HG03342 (cell line): ENCODE results near the gene ANO7.

ENCODE experiments used
- ATAC-seq: cut with Tn5 transposase; IDR thresholded peaks from one replicate; pipeline ENCODE4 v1.9.1; 2021; ENCODE audit warnings: mild to moderate bottlenecking, moderate library complexity; ENCODE audit not compliant: unreplicated experiment

The ANO7 gene

DNA sequence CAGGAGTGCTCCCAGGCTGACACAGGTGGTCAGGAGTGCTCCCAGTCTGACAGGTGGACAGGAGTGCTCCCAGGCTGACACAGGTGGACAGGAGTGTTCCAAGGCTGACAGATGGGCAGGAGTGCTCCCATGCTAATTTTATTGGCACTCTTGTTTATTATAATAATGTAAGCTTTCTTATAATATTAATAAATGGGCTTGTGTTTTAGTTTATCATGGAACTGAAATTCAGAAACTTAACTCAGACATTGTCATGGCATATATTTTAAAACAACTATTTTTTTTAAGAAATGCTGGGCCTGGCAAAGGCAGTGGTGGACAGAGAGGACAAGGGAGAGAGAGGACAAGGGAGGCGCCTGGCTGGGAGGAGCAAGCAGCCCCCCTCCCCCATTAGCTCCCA is 18.7 kb downstream of the ANO7 start:
- no peak for ATAC-seq

DNA sequence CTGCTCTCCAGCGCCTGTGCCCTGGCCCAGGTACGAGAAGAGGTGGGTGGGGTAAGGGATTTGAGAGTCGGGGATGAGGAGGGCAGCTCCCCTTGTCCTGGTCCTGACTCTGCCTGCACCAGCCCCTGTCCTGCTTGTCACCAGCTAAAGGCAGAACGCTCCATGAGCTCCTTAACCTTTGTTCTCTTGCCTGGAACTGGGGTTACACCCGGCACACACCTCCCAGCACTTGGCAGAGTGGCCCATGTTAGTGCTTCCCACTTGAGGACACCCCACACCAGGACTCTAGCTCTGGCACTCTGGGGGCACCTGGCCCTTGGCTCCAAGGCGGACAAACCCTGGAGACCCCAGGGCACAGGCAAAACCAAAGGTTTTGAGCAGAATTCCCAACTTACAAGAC is 19.2 kb downstream of the ANO7 start:
- no peak for ATAC-seq

DNA sequence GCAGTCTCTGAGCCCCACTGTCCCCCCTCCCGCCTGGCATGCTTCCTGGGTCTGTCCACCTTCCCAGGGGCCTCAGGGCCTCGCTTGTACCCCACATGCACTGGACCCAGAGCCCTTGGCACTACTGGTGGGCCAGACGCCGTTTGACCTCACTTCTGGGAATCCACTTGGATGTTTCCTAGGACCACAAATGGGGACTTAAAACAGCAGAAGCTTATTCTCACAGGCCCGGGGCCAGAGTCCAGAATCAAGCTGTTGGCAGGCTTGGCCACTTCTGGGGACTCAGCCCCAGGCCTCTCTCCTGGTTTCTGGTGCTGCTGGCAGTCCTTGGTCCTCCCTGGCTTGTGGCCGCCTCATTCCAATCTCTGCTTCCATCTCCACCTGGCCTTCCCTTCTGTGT is 19.6 kb downstream of the ANO7 start:
- no peak for ATAC-seq

DNA sequence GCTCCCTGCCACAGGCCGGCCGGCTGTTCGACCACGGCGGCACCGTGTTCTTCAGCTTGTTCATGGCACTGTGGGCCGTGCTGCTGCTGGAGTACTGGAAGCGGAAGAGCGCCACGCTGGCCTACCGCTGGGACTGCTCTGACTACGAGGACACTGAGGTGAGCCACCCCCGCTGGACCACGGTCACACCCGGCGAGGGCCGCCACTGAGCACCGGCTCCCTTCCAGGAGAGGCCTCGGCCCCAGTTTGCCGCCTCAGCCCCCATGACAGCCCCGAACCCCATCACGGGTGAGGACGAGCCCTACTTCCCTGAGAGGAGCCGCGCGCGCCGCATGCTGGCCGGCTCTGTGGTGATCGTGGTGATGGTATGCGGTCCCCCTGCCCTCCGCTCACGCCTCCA is 20.8 kb downstream of the ANO7 start:
- ATAC-seq: no peak

DNA sequence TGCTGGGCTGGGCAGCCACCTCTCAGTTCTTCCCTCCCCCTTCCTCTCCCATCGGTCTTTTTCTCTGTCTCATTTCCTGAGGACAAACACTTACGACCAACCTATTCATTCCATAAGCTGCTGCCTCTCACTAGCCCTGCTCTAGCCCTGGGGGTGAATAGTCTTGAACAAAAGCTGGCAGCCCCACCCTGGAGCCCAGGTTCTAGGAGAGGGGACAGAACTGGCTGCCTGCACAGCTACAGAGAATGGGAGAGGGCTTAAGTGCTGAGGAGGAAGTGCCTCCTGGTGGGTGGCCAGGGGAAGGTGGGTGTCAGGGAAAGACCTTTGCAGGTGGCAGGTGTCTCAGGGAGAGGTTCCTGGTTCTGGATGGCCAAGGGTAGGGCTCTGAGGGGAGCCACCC is 22.8 kb downstream of the ANO7 start:
- no peak for ATAC-seq

DNA sequence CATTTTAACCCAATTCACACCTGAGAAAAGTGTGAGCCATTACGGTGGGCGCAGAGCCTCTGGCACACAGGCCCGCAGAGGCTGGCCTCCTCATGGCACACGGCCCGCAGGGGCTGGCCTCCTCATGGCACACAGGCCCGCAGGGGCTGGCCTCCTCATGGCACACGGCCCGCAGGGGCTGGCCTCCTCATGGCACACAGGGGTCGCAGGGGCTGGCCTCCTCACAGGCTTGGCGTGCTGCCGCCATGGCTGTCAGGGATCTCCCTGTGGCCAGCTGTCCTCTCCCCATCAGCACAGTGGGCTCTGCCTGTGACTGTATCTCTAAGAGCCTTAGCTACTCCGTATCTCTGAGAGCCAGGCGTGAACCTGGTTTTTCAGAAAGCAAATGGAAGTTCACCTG is 24.6 kb downstream of the ANO7 start:
- ATAC-seq: no peak

DNA sequence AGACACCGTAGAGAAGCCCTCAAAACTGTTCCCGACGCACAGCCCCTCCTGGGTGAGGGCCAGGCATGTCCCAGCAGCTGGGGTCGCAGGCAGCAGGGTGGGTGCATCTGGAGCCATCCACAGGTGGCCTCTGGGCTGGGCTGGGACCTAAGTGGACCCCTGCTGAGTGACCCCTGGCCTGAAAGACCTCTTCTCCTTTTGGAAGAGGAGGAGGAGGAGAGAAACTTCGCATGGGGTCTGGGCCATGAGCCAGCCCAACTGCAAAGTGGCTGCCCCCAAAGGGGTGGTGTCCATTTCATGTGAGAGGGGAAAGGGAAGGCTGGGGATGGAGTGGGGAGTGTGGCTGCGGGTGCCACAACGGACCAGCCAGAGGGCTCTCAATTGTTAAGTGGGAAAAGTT is 25.1 kb downstream of the ANO7 start:
- ATAC-seq: no peak

DNA sequence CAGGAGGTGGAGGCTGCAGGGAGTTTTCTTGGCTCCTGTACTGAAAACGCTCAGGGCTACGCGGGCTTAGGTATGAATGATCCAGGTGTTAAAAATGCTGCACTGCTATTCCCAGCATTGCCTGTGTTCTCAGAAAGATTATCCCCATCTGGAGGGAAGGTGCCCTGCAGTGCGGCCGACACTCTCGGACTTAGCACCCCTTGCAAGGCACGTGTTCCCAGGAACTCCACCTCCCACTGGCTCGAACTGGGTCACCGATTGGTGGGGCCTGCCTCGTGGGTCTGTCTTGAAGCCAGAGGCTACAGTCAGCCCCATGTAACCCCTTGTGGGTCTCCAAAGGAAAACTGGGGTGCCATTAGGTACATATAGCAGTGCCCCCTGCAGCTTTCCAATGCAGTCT is 25.7 kb downstream of the ANO7 start:
- ATAC-seq: no peak

DNA sequence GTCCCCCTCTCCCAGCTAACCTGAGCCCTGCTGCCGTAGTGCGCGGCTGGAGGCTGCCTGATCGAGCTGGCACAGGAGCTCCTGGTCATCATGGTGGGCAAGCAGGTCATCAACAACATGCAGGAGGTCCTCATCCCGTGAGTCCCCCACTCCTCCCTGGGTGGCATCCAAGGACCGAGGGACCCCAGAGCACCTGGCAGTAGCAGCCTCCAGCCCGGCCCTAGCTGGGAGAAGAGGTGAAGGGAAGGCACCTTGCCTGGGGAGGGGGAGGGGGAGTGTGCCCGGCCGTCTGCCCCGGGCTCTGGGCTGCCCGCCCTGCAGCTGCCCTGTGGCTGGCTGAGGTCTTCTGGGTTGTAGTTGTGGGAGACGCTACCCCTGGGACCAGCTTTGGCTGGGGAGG is 26.3 kb downstream of the ANO7 start:
- no peak for ATAC-seq

DNA sequence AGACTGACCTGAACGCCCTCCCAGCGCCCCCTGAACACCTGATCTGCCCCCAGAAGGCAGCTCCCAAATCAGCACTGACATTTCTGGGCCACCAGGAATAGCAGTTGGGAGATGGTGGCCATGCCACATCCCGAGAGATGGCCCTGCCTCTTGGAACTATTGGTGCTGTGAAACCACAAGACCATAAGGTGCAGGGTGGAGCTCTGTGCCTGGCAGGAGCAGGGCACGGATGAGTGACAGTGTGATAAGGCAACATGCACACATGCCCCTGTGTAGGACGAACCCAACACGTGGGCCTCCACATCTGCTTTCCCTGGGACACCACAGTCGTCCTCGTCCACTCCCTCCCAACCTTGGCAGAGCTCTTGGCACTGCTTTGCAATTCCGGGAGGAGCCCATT is 26.9 kb downstream of the ANO7 start:
- ATAC-seq: no peak

DNA sequence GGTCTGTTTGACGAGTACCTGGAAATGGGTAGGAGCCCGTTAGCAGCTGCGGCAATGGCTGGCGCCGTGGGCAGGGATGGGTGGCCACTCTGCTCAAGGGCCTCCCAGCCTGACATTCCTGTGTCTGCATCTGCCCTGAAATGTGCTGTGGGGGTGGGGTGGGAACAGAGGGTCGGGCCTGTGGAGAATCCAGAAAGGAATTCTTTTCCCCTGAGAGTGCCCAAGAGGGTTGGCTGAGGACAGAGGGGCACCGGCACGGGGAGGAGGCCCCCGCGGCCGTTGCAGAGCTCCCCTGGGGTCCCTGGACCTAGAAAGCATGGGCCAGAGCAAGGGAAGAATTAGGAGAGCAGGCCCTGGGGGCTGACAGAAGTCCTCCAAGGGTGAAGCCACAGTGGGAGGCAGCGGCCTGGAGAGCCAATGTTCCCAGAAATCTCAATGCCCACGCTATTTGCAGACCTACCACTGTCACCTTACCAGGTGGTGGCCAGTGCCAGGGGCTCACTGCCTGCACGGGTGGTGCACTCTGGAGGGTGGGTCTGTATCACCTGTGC is 27.8 kb downstream of the ANO7 start:
- no peak for ATAC-seq

DNA sequence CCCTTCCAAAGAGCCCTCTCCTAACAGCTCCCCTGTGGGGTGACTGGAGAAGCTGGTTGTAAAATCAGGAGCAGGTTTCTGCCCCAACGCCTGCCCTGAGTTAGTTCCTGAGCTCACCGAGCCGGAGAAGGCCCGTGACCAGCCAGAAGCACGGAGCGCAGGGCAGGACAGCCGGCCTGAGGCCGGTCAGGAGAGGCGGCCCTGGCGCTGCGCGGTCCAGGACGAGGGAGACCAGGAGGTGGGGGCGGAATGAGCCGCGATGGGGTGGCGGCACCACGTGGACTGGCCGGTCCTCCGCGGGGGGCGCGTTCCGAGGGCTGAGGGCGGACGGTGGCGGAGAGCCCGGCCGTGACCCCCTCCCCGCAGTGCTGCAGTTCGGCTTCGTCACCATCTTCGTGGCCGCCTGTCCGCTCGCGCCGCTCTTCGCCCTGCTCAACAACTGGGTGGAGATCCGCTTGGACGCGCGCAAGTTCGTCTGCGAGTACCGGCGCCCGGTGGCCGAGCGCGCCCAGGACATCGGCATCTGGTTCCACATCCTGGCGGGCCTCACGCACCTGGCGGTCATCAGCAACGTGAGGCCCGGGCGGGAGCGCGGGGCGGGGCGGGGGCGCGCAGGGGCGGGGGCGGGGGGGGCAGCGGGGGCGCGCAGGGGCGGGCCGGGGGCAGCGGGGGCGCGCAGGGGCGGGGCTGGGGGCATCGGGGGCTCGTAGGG is 29.0 kb downstream of the ANO7 start:
- peak; percentile 49 for ATAC-seq

DNA sequence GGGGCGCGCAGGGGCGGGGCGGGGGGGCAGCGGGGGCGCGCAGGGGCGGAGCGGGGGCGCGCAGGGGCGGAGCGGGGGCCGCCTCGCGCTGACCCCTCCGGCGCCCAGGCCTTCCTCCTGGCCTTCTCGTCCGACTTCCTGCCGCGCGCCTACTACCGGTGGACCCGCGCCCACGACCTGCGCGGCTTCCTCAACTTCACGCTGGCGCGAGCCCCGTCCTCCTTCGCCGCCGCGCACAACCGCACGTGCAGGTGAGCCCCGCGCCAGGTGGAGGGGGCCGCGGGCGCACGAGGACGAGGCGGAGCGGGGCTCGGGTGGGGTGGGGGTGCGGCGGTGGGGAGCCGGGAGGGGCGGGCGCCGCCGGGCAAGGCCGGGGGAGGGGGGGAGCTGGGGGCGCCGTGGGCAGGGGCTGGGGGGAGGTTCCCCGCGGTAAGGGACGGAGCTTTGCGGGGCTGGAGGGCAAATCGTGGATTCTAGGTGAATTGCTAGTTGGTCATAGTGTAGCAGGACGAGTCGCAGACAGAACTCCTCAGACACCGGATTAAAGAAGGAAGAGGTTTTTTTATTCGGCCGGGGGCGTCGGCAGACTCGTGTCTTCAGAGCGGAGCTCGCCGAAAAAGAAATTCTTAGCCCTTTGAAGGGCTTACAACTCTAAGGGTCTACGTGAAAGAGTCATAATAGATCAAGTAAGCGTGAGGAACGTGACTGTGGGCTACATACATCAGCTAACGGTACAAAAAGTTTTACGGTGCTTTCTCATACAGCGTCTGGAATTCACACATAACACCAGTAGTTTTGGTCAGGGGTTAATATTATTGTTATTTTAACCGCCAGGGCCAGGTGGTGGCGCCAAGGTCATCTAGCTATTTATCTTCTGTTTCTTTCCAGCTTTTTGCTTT is 29.9 kb downstream of the ANO7 start:
- no peak for ATAC-seq

DNA sequence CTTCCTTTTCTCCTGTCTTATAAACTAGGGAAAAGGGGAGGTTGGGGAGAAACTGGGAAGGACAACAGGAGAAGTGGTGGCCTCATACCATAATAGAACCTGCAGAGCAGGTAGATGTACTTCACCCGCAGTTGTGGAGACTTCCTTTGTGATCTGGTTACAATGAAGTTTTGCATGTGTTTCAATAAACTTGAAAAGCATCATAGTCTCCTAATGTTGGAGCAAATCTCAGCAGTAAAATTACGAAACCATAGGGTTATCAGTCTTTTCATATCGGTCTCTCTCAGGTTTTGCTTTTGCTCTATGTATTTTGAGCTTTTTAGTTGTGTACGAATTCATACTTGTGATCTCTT is 30.5 kb downstream of the ANO7 start:
- ATAC-seq: no peak

DNA sequence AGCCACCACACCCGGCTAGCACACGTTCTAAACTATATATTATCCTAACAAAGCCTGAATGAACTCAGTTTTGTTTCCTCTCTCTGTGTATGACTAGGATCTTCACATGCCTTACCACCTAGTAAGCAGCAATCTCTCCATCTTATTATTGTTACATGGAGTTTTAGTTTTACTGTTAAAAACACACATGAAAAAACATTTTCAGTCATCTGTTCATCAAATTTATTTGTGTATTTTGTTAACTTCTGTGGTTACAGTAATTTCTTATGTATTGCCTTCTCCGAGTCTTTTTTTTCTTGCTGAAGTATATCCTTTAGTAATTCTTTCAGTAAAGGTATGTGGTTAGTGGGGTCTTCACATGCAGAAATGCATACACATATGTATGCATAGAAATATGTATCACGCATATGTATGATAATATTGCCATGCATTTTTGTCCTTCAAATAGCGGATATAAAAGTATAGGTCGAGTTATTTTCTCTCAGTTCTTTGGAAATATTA is 31.4 kb downstream of the ANO7 start:
- ATAC-seq: no peak

DNA sequence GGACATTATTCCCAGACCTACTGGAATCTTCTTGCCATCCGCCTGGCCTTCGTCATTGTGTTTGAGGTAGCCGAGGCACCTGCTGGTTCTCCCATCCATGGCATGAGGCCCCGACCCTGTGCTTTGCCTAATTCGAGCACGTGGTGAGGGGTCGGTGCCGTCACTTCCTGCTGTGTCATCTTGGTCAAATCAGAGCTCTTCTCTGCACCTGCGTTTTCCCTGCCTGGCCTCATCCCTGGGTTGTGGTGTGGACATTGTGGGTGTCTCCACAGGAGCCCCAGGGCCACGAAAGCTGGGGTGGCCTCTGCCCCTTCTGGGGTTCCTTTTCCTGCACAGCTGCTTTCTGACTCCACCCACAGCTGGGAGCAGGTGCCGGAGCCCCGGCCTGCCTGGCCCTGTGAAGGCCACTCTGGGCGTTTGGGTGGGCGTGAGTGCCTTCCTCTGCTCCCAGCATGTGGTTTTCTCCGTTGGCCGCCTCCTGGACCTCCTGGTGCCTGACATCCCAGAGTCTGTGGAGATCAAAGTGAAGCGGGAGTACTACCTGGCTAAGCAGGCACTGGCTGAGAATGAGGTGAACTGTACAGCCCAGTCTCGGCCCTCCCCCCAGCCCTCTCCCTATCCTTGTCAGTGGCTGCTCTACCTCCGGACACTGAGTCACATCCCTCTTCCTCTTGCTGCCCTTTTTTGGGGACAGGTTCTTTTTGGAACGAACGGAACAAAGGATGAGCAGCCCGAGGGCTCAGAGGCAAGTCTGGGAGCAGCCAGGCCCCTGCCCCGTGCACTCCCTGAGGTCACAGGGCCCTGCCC is 34.9 kb downstream of the ANO7 start:
- ATAC-seq: no peak

DNA sequence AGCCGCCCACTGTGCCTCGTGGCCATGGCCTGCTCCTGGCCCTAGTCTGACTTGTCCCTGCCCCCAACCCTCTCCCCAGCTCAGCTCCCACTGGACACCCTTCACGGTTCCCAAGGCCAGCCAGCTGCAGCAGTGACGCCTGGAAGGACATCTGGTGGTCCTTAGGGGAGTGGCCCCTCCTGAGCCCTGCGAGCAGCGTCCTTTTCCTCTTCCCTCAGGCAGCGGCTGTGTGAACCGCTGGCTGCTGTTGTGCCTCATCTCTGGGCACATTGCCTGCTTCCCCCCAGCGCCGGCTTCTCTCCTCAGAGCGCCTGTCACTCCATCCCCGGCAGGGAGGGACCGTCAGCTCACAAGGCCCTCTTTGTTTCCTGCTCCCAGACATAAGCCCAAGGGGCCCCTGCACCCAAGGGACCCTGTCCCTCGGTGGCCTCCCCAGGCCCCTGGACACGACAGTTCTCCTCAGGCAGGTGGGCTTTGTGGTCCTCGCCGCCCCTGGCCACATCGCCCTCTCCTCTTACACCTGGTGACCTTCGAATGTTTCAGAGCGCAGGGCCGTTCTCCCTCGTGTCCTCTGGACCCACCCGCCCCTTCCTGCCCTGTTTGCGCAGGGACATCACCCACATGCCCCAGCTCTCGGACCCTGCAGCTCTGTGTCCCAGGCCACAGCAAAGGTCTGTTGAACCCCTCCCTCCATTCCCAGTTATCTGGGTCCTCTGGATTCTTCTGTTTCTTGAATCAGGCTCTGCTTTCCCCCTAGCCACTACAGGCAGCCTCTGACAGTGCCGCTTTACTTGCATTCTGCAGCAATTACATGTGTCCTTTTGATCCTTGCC is 35.8 kb downstream of the ANO7 start:
- no peak for ATAC-seq

DNA sequence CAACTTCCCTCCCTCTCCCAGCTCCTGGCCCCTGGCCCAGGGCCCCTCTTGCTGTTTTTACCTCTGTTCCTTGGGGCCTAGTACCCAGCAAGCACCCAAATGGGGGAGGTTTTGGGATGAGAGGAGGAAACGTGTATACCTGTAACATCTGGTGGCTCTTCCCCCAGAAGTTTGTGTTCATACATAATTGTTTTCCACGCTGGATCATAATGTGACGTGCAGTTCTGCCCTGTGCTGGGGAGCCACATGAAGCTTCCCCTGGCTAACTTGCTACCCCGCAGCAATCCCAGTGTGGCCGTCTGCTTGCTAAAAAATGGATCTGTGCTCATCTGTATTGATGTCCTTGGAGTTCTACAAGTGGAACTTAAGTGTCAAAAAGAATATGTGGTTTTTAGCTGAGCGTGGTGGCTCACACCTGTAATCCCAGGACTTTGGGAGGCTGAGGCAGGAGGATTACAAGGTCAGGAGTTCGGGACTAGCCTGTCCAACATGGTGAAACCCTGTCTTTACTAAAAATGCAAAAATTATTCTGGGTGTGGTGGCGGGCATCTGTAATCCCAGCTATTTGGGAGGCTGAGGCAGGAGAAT is 36.5 kb downstream of the ANO7 start:
- no peak for ATAC-seq

DNA sequence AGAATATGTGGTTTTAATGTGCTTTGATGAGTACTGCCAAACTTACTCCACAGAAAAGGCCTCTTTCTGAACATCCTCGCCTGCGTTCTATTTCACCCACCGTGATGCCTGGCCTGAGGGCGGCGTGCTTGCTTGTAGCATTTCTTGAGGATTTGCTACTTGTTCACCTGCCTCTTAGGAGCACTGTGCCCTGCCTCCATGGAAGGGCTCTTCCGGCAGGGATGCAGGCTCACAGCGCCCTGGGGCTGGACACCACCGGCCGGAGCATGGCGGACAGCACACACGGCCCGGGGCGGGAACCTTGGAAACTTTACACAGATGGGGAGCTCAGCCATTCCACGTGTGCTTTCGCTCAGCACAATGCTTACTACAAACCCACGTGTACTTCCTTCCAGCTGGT is 37.1 kb downstream of the ANO7 start:
- ATAC-seq: no peak

DNA sequence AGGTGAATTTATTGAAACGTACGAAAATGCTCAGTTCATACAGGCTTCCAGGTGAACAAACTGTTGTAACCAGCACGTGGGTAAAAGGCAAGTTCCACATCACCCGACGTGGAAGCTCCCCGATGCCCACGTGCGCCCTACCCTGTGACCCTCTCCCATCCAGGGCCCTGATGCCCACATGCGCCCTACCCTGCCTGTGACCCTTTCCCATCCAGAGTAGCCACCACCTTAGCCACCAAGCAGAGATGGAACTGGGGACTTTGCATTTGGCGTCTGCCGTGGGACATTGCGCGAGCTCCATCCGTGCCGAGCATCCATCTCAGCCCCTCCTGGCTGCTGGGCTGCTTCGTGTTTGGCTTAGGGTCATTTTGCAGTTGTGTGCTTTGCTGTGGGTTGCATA is 37.5 kb downstream of the ANO7 start:
- ATAC-seq: no peak
